HEK293 (cell line): ENCODE measurements around the gene KRTAP10-10.

Source experiments
- BCL6B ChIP-seq: fragments of 450-650 bp; formaldehyde crosslinking; IDR thresholded peaks from 2 replicates; pipeline ENCODE4 v1.5.1; 2017; ENCODE audit warnings: missing biosample characterization, missing genetic modification characterization
- ZNF266 ChIP-seq: fragments of 450-650 bp; formaldehyde crosslinking; IDR thresholded peaks from 2 replicates; pipeline ENCODE4 v1.5.1; 2016; ENCODE audit warnings: missing biosample characterization, missing genetic modification characterization, low read depth
- ZNF768 ChIP-seq: fragments of 450-650 bp; formaldehyde crosslinking; IDR thresholded peaks from 2 replicates; pipeline ENCODE4 v1.5.1; 2018; ENCODE audit warnings: missing biosample characterization, mild to moderate bottlenecking, missing genetic modification characterization

- TF ChIP-seq ZNF768 (no peak), BCL6B (tag by site-specific recombination) (no peak), ZNF266 (no peak)
These were observed 25.1 kb upstream of the KRTAP10-10 start, which contains the start of gene KRTAP10-8 for GRCh38 chr21:44612029-44612486.
